WERI-Rb-1 (cell line): ENCODE measurements around the gene HMGCL.
A peak's percentile ranks its signal among the peaks of the same experiment; 100 is the strongest.

Source experiments
- DNase-seq: peaks from one replicate; pipeline ENCODE4 v3.0.0-alpha.2; 2020
- H3K27ac ChIP-seq: fragments of 250-450 bp; sonication (Bioruptor Pico); 2 replicates; pipeline ENCODE4 v1.5.1; 2020; ENCODE audit warnings: mild to moderate bottlenecking, moderate library complexity
- H3K27me3 ChIP-seq: fragments of 250-450 bp; sonication (Bioruptor Pico); 2 replicates; pipeline ENCODE4 v1.5.1; 2021; ENCODE audit warnings: mild to moderate bottlenecking, low read depth, moderate library complexity; ENCODE audit not compliant: insufficient read depth, severe bottlenecking
- H3K36me3 ChIP-seq: fragments of 250-450 bp; sonication (Bioruptor Pico); 2 replicates; pipeline ENCODE4 v1.5.1; 2020; ENCODE audit warnings: mild to moderate bottlenecking, moderate library complexity
- H3K4me3 ChIP-seq: 2 replicates; pipeline ENCODE4 v1.5.1; 2011; ENCODE audit warnings: low read depth, mild to moderate bottlenecking, control low read depth, low read length
- H3K9me3 ChIP-seq: fragments of 250-450 bp; sonication (Bioruptor Pico); 2 replicates; pipeline ENCODE4 v1.5.1; 2021; ENCODE audit warnings: mild to moderate bottlenecking, moderate library complexity; ENCODE audit not compliant: severe bottlenecking
- TF ChIP-seq, protein P1 (sequence below): IDR thresholded peaks from 2 replicates; pipeline ENCODE4 v1.5.1; 2011; ENCODE audit warnings: low read depth, mild to moderate bottlenecking, control low read depth, inconsistent platforms, low read length

HMGCL gene

GRCh38 chr1:23801876-23802275 lies 23.4 kb downstream of the HMGCL start:
- peak overlapping the region; percentile 36 for H3K27ac ChIP-seq

DNA sequence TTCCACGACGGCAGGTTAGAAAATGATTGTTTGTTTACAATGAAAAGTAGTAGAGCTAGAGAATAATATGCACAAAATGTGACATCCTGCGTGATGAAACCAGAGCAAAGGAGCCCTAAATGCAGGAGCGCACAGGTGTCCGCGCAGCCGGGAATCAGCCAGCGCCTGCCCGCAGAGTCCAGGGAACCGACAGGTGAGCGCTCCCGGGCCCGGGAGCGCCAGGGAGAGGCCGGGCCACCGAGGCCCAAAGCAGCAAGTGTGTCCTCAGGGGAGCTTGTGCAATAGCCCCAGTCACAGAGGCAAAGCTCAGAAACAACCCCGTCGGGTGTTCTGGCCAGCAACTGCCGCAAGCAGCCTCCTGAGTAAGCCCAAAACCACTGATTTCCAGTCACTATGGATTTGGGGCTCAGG lies 23.9 kb downstream of the HMGCL start:
- H3K9me3 ChIP-seq, result no peaks in the 10 kb centered on the region
- H3K4me3 ChIP-seq, result peak overlapping the region; percentile 87
- peak overlapping the region; percentile 58 for H3K27ac ChIP-seq
- no peak for DNase-seq
- TF ChIP-seq, protein P1, sequence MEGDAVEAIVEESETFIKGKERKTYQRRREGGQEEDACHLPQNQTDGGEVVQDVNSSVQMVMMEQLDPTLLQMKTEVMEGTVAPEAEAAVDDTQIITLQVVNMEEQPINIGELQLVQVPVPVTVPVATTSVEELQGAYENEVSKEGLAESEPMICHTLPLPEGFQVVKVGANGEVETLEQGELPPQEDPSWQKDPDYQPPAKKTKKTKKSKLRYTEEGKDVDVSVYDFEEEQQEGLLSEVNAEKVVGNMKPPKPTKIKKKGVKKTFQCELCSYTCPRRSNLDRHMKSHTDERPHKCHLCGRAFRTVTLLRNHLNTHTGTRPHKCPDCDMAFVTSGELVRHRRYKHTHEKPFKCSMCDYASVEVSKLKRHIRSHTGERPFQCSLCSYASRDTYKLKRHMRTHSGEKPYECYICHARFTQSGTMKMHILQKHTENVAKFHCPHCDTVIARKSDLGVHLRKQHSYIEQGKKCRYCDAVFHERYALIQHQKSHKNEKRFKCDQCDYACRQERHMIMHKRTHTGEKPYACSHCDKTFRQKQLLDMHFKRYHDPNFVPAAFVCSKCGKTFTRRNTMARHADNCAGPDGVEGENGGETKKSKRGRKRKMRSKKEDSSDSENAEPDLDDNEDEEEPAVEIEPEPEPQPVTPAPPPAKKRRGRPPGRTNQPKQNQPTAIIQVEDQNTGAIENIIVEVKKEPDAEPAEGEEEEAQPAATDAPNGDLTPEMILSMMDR, result no peak
- H3K36me3 ChIP-seq, result peaks cover 20% of the 10 kb centered on the region
- H3K27me3 ChIP-seq, result no peaks in the 10 kb centered on the region

More at GRCh38 chr1:23801876-23802275, 23.4 kb downstream of the HMGCL start:
- Histone ChIP-seq H3K27me3 (no peaks in the 10 kb centered on the region), H3K36me3 (peaks cover 15% of the 10 kb centered on the region), H3K4me3 (peak overlapping the region; percentile 87), H3K9me3 (no peaks in the 10 kb centered on the region)
- DNase-seq, result peak; percentile 40
- TF ChIP-seq, protein P1, result no peak

DNA sequence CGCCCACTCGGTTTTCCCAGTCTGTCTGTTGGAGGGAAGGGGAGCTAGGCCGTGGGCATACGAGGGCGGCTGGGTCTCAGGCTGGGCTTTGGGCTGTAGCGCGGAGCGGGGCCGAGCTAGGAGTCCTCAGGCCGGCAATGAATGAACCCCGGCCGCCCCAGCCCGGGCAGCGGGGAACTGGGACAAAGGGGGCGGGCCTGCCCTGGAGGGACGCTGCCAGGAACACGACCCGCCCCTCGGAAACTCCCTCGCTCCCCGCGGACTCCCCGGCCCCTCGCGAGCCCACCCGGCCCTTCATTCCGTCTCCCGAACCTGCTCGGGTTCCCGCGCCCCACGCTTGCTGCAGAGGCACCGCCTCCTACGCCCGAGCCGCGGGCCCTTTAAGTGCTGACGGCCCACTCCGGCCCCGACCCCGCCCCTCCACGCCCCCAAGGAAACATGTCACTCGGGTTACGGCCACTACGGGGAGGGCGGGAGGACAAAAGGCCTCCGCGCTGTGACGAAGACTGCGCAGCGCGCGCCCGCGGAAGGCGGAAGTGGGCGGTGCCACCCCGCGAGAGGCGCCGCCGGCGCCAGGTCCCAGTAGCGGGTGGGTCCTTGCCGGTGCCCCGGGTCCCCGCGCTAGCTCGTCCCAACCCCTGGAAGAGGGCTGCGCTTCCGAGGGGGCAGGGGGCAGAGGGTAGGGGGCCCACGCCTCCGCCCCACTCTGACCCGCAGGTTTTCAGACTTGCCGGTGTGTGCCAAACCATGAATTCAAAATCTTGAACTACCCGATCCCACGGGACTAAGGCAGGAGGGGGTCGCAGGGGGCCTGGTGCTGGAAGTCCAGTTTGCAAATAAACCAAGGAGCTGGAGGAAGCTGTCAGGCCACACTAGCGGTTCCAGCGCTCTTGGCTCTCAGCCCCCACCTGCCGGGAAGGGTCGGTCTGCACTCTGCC lies 24.6 kb downstream of the HMGCL start, which contains the start of gene GALE:
GALE (minus strand) TSS at position 355 of the 938 bp plus-strand sequence. CDS start 1,747 bp downstream, outside the sequence.
- no peaks in the 10 kb centered on the region for H3K27me3 ChIP-seq
- peak within 1 kb of the TSS; percentile 75 for H3K27ac ChIP-seq
- H3K36me3 ChIP-seq, result peaks cover 24% of the 10 kb centered on the region
- TF ChIP-seq, protein P1, result no peak
- peak; percentile 97 for DNase-seq
- peak within 1 kb of the TSS; percentile 87 for H3K4me3 ChIP-seq
- H3K9me3 ChIP-seq, result no peaks in the 10 kb centered on the region

- Histone ChIP-seq H3K27ac (peak overlapping the region; percentile 75), H3K27me3 (no peaks in the 10 kb centered on the region), H3K36me3 (peaks cover 28% of the 10 kb centered on the region), H3K9me3 (no peaks in the 10 kb centered on the region), H3K4me3 (peak overlapping the region; percentile 87)
- DNase-seq, result no peak
- TF ChIP-seq, protein P1, result no peak
Measured at GRCh38 chr1:23799570-23800399, 25.4 kb downstream of the HMGCL start.

- Histone ChIP-seq H3K27ac (no peak overlapping the region), H3K36me3 (peaks cover 31% of the 10 kb centered on the region), H3K4me3 (no peak overlapping the region), H3K9me3 (no peaks in the 10 kb centered on the region), H3K27me3 (no peaks in the 10 kb centered on the region)
- TF ChIP-seq, protein P1, result no peak
- no peak for DNase-seq
Measured at GRCh38 chr1:23799255-23799569, 26.0 kb downstream of the HMGCL start.
